Activated T-cell treated with anti-CD3 and anti-CD28 coated beads for 24 hours (primary cell): ENCODE measurements around the gene BCAP29.

Experiments
- DNase-seq: peaks from one replicate; pipeline ENCODE4 v3.0.0-alpha.2; 2020; ENCODE audit warnings: low read depth

BCAP29 gene

DNA sequence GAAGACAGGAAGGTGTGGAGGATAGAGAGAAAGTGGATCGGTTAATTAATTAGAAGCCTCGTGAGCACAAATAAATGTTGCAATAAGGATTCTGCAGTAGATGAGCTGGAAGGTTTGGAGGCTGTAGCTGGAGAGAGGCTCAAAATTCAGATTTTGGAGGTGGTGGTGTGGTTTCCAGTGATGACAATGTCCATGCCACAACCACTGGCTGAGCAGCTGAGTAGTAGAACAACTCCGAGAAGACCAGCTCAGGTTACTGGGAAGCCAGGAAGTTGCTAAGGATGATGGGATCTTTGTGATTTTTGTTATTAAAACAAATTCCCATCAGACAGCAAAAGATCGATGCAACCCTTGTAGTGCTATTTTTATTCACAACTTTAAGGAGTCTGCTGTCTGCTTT lies 88.2 kb downstream of the BCAP29 start:
- DNase-seq, result no peak
